GM12892 (cell line): ENCODE results near the gene SNX2.

Experiments used
- POLR2A ChIP-seq: IDR thresholded peaks from 2 replicates; pipeline ENCODE4 v1.6.1; 2011; ENCODE audit warnings: low read depth, low read length, control low read depth
- POLR2AphosphoS5 ChIP-seq: IDR thresholded peaks from 2 replicates; pipeline ENCODE4 v1.6.1; 2011; ENCODE audit warnings: low read depth, low read length, control low read depth
- TAF1 ChIP-seq: IDR thresholded peaks from 2 replicates; pipeline ENCODE4 v1.6.1; 2011; ENCODE audit warnings: low read depth, mild to moderate bottlenecking, control low read depth, low read length, borderline replicate concordance

GRCh38 chr5:122815218-122815767 is 40.4 kb downstream of the SNX2 start:
- no peak for TF ChIP-seq POLR2AphosphoS5
- no peak for TF ChIP-seq POLR2A
- TF ChIP-seq TAF1 = no peak
